ENCODE measurements around the gene PCDHB7.
"Not testable (repeated sequence)": the region's sequence is repeated elsewhere in the genome, so short reads cannot be mapped to it uniquely, and the experiment has no call there.

Gene PCDHB7

GRCh38 chr5:141172381-141173204, at the start of gene PCDHB7:
Gene PCDHB7 (plus strand): TSS chr5:141172644. CDS start chr5:141172836, 192 bp downstream.
- no peak for DNase-seq

GRCh38 chr5:141123396-141124135, 48.9 kb upstream of the PCDHB7 start:
- DNase-seq, result not testable (repeated sequence)

GRCh38 chr5:141127305-141127704, 45.1 kb upstream of the PCDHB7 start:
- DNase-seq, result no peak

- DNase-seq, result no peak
Measured at GRCh38 chr5:141135030-141135717, 37.3 kb upstream of the PCDHB7 start, which contains the start of gene PCDHB5. Gene PCDHB5 (plus strand): TSS chr5:141135206. CDS start chr5:141135435, 229 bp downstream.

- no peak for DNase-seq
Measured at GRCh38 chr5:141135718-141136266, 36.7 kb upstream of the PCDHB7 start.

- not testable (repeated sequence) for DNase-seq
Measured at GRCh38 chr5:141137346-141137745, 35.1 kb upstream of the PCDHB7 start.

GRCh38 chr5:141149812-141150211, 22.6 kb upstream of the PCDHB7 start, which contains the start of gene PCDHB6:
Gene PCDHB6 (plus strand): TSS chr5:141150057. CDS start chr5:141150258, 201 bp downstream.
- DNase-seq, result no peak

GRCh38 chr5:141150224-141150992, 22.0 kb upstream of the PCDHB7 start:
- DNase-seq, result no peak

- DNase-seq, result no peak
Measured at GRCh38 chr5:141150993-141151325, 21.5 kb upstream of the PCDHB7 start.

- DNase-seq, result not testable (repeated sequence)
Measured at GRCh38 chr5:141151632-141152031, 20.8 kb upstream of the PCDHB7 start.

GRCh38 chr5:141152096-141152495, 20.3 kb upstream of the PCDHB7 start:
- DNase-seq, result not testable (repeated sequence)

- no peak for DNase-seq
Measured at GRCh38 chr5:141155540-141156374, 16.7 kb upstream of the PCDHB7 start.

- not testable (repeated sequence) for DNase-seq
Measured at GRCh38 chr5:141157356-141157755, 15.1 kb upstream of the PCDHB7 start.

GRCh38 chr5:141157901-141158300, 14.5 kb upstream of the PCDHB7 start:
- not testable (repeated sequence) for DNase-seq

- DNase-seq, result not testable (repeated sequence)
Measured at GRCh38 chr5:141174291-141175104, 2.1 kb downstream of the PCDHB7 start.

- DNase-seq, result no peak
Measured at GRCh38 chr5:141175933-141176332, 3.5 kb downstream of the PCDHB7 start.

GRCh38 chr5:141177577-141178191, 5.2 kb downstream of the PCDHB7 start, which contains the start of gene PCDHB8:
Gene PCDHB8 (plus strand): TSS chr5:141177790. CDS start chr5:141178035, 245 bp downstream.
- not testable (repeated sequence) for DNase-seq

GRCh38 chr5:141179371-141179770, 6.9 kb downstream of the PCDHB7 start:
- DNase-seq, result not testable (repeated sequence)

GRCh38 chr5:141179876-141180275, 7.4 kb downstream of the PCDHB7 start:
- DNase-seq, result not testable (repeated sequence)

GRCh38 chr5:141180313-141180712, 7.9 kb downstream of the PCDHB7 start:
- DNase-seq, result no peak
